ENCODE results near the gene MYO16.
"Not testable (repeated sequence)": the region's sequence is repeated elsewhere in the genome, so short reads cannot be mapped to it uniquely, and the experiment has no call there.

MYO16 gene

GRCh38 chr13:108747843-108748242 is 118.4 kb downstream of the MYO16 start:
- no peak for DNase-seq

GRCh38 chr13:108752276-108752675 is 122.9 kb downstream of the MYO16 start:
- no peak for DNase-seq

GRCh38 chr13:108755083-108755482 is 125.7 kb downstream of the MYO16 start:
- DNase-seq, result no peak

- DNase-seq, result no peak
These were observed 130.7 kb downstream of the MYO16 start for GRCh38 chr13:108760129-108760528.

GRCh38 chr13:108760541-108760940 is 131.1 kb downstream of the MYO16 start:
- no peak for DNase-seq

- DNase-seq, result no peak
These were observed 138.6 kb downstream of the MYO16 start for GRCh38 chr13:108768035-108768434.

- no peak for DNase-seq
These were observed 140.0 kb downstream of the MYO16 start for GRCh38 chr13:108769213-108770070.

- DNase-seq, result no peak
These were observed 146.2 kb downstream of the MYO16 start for GRCh38 chr13:108775597-108775996.

GRCh38 chr13:108776650-108777049 is 147.2 kb downstream of the MYO16 start:
- no peak for DNase-seq

- DNase-seq, result no peak
These were observed 148.3 kb downstream of the MYO16 start for GRCh38 chr13:108777421-108778420.

GRCh38 chr13:108779308-108779707 is 149.9 kb downstream of the MYO16 start:
- no peak for DNase-seq

GRCh38 chr13:108780706-108781105 is 151.3 kb downstream of the MYO16 start:
- no peak for DNase-seq

- no peak for DNase-seq
These were observed 151.9 kb downstream of the MYO16 start for GRCh38 chr13:108781312-108781711.

GRCh38 chr13:108782480-108782879 is 153.1 kb downstream of the MYO16 start:
- DNase-seq, result not testable (repeated sequence)

- no peak for DNase-seq
These were observed 156.4 kb downstream of the MYO16 start for GRCh38 chr13:108785844-108786243.

GRCh38 chr13:108786456-108787200 is 157.2 kb downstream of the MYO16 start:
- no peak for DNase-seq

GRCh38 chr13:108787700-108788414 is 158.4 kb downstream of the MYO16 start:
- DNase-seq, result no peak

GRCh38 chr13:108789476-108789875 is 160.1 kb downstream of the MYO16 start:
- no peak for DNase-seq

- DNase-seq, result no peak
These were observed 166.4 kb downstream of the MYO16 start for GRCh38 chr13:108795841-108796240.

- no peak for DNase-seq
These were observed 167.9 kb downstream of the MYO16 start for GRCh38 chr13:108797354-108797753.

- DNase-seq, result no peak
These were observed 178.4 kb downstream of the MYO16 start for GRCh38 chr13:108807841-108808240.

- no peak for DNase-seq
These were observed 182.8 kb downstream of the MYO16 start for GRCh38 chr13:108812165-108812564.
